ENCODE results near the gene EN1. TPM values are rescaled to one million over a fixed set of nuclear protein-coding genes. Genes with fewer than 3 reads are reported as not detected.

Gene EN1
- total RNA-seq, 2 experiments from 2014 or later, result not detected

- intact Hi-C loops (cut with micrococcal nuclease; ENCODE audit: unreplicated experiment), result no loop called here
Measured at GRCh38 chr2:118845005-118845521, 2.4 kb downstream of the EN1 start.

DNA sequence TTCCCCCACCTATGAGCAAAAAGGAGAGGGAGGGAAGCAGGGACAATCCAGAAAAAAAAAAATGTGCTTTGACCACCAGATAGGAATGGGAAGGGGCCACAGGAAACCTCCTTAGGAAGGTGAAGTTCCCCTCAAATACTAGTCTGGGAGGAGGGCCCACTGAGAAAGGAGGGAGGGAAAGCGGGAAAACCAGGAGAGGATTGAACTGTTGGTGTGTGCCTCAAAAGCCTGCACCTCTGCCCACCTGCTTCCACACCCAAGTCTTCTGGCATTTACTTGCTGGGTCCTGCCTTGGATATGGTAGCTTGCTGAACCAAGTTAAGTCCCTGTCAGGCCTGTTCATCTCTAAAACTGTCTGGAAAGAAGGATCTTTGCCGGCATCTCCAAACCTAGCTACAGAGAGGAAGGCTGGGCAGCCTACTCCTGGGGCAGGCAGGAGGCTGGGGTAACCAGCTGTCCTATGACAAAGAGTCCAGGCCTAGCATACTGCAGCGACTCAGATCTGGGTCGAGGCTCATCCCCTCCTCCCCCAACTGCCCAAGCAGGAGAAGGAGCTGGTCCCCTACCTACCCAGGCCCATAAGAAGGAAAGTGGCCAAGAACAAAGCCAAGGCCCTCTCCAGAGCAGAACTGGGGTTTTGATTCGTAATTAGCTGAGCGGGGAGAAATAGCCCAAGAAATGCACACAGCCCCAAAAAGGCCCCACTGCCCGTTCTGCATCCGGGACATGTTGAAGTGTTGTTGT lies 3.0 kb downstream of the EN1 start:
- Histone ChIP-seq H2AFZ (ENCODE audit: low read length) (no peak overlapping the region), H3K4me3 (ENCODE audit: low read depth, low read length, poor library complexity, severe bottlenecking) (no peak overlapping the region), H3K79me2 (ENCODE audit: insufficient read depth, low read depth, low read length) (no peaks in the 10 kb centered on the region), H3K27ac (ENCODE audit: low read depth, low read length, poor library complexity, severe bottlenecking) (no peak overlapping the region), H3K4me2 (ENCODE audit: low read length) (no peak overlapping the region), H3K4me1 (ENCODE audit: insufficient read depth, low read length, poor library complexity, severe bottlenecking) (no peaks in the 10 kb centered on the region), H3K9me3 (ENCODE audit: low read length) (no peaks in the 10 kb centered on the region), H4K20me1 (ENCODE audit: insufficient read depth, low read length) (no peaks in the 10 kb centered on the region), H3K36me3 (ENCODE audit: insufficient read depth, low read length) (no peaks in the 10 kb centered on the region), H3K9me2 (ENCODE audit: insufficient read depth, low read length) (no peaks in the 10 kb centered on the region)
- CTCF ChIA-PET (ENCODE audit: unreplicated experiment), result no interaction called here
- intact Hi-C loops (cut with micrococcal nuclease; ENCODE audit: unreplicated experiment), result no loop called here
- no peak for DNase-seq (ENCODE audit: low spot score)
- no TSS peak for BruUV-seq (replicated peaks)
- POLR2A ChIA-PET, result no interaction called here
- TF ChIP-seq, protein P1, sequence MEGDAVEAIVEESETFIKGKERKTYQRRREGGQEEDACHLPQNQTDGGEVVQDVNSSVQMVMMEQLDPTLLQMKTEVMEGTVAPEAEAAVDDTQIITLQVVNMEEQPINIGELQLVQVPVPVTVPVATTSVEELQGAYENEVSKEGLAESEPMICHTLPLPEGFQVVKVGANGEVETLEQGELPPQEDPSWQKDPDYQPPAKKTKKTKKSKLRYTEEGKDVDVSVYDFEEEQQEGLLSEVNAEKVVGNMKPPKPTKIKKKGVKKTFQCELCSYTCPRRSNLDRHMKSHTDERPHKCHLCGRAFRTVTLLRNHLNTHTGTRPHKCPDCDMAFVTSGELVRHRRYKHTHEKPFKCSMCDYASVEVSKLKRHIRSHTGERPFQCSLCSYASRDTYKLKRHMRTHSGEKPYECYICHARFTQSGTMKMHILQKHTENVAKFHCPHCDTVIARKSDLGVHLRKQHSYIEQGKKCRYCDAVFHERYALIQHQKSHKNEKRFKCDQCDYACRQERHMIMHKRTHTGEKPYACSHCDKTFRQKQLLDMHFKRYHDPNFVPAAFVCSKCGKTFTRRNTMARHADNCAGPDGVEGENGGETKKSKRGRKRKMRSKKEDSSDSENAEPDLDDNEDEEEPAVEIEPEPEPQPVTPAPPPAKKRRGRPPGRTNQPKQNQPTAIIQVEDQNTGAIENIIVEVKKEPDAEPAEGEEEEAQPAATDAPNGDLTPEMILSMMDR (conservative IDR thresholded peaks at IDR 0.05; ENCODE audit: low read length), result no peak
- TF ChIP-seq EZH2phosphoT487 (IDR thresholded peaks at IDR 0.05; ENCODE audit: borderline replicate concordance, low read depth, low read length), result no peak

More at GRCh38 chr2:118845005-118845521, 2.4 kb downstream of the EN1 start:
- H3K4me1 ChIP-seq (ENCODE audit: insufficient read depth, low read length, poor library complexity, severe bottlenecking), result no peaks in the 10 kb centered on the region
- BruUV-seq (replicated peaks), result no TSS peak
- no peaks in the 10 kb centered on the region for H3K36me3 ChIP-seq (ENCODE audit: insufficient read depth, low read length)
- H3K4me3 ChIP-seq (ENCODE audit: low read depth, low read length, poor library complexity, severe bottlenecking), result no peak overlapping the region
- H3K27ac ChIP-seq (ENCODE audit: low read depth, low read length, poor library complexity, severe bottlenecking), result no peak overlapping the region
- POLR2A ChIA-PET, result no interaction called here
- H3K79me2 ChIP-seq (ENCODE audit: insufficient read depth, low read depth, low read length), result no peaks in the 10 kb centered on the region
- TF ChIP-seq, protein P1 (conservative IDR thresholded peaks at IDR 0.05; ENCODE audit: low read length), result no peak
- TF ChIP-seq EZH2phosphoT487 (IDR thresholded peaks at IDR 0.05; ENCODE audit: borderline replicate concordance, low read depth, low read length), result no peak
- no peaks in the 10 kb centered on the region for H4K20me1 ChIP-seq (ENCODE audit: insufficient read depth, low read length)
- DNase-seq (ENCODE audit: low spot score), result no peak
- no peaks in the 10 kb centered on the region for H3K9me3 ChIP-seq (ENCODE audit: low read length)
- CTCF ChIA-PET (ENCODE audit: unreplicated experiment), result no interaction called here
- H3K9me2 ChIP-seq (ENCODE audit: insufficient read depth, low read length), result no peaks in the 10 kb centered on the region
- H2AFZ ChIP-seq (ENCODE audit: low read length), result no peak overlapping the region
- H3K4me2 ChIP-seq (ENCODE audit: low read length), result no peak overlapping the region

GRCh38 chr2:118843483-118844132 lies 3.8 kb downstream of the EN1 start:
- Histone ChIP-seq H2AFZ (ENCODE audit: low read length) (no peak overlapping the region), H3K36me3 (ENCODE audit: insufficient read depth, low read length) (no peaks in the 10 kb centered on the region), H3K9me2 (ENCODE audit: insufficient read depth, low read length) (no peaks in the 10 kb centered on the region), H3K4me3 (ENCODE audit: low read depth, low read length, poor library complexity, severe bottlenecking) (no peak overlapping the region), H4K20me1 (ENCODE audit: insufficient read depth, low read length) (no peaks in the 10 kb centered on the region), H3K79me2 (ENCODE audit: insufficient read depth, low read depth, low read length) (no peaks in the 10 kb centered on the region), H3K9me3 (ENCODE audit: low read length) (no peaks in the 10 kb centered on the region), H3K4me1 (ENCODE audit: insufficient read depth, low read length, poor library complexity, severe bottlenecking) (no peaks in the 10 kb centered on the region), H3K4me2 (ENCODE audit: low read length) (no peak overlapping the region), H3K27ac (ENCODE audit: low read depth, low read length, poor library complexity, severe bottlenecking) (no peak overlapping the region)
- CTCF ChIA-PET (ENCODE audit: unreplicated experiment), result no interaction called here
- no peak for DNase-seq (ENCODE audit: low spot score)
- no TSS peak for BruUV-seq (replicated peaks)
- TF ChIP-seq EZH2phosphoT487 (IDR thresholded peaks at IDR 0.05; ENCODE audit: borderline replicate concordance, low read depth, low read length), result no peak
- TF ChIP-seq, protein P1 (conservative IDR thresholded peaks at IDR 0.05; ENCODE audit: low read length), result no peak
- intact Hi-C loops (cut with micrococcal nuclease; ENCODE audit: unreplicated experiment), result no loop called here
- POLR2A ChIA-PET, result no interaction called here

Measured in OCI-LY7 (cell line).